Activated CD8-positive, alpha-beta memory T cell treated with anti-CD3 and anti-CD28 coated beads, Interleukin-2, amount 50 U/mL, for 1 hour (primary cell): Measurements from ENCODE around the gene PABPC1L2B.
"Not testable (repeated sequence)": the region's sequence is repeated elsewhere in the genome, so short reads cannot be mapped to it uniquely, and the experiment has no call there.

ENCODE experiments used
- DNase-seq: peaks from one replicate; pipeline ENCODE4 v3.0.0-alpha.2; 2020; ENCODE audit errors: extremely low read depth

Gene PABPC1L2B

DNA sequence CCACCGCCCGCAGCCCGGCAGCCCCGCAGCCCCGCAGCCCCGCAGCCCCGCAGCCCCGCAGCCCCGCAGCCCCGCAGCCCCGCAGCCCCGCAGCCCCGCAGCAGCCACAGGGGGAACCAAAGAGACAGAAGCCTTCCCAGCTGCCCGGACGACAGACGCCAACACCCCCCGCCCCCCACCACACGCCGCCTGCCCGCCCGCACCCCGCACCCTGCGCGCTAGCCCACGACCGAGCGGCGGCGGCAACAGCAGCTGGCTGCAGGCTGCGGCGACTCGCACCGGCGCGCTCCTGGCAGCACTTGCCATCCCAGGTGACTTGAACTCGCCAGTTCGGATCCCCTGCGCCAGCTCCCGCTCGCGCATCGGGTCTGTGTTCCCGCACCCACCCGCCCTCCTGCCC, at the start of gene PABPC1L2B:
TSS of gene PABPC1L2B (plus strand) at position 207 of the 400 bp plus-strand sequence. CDS start 704 bp downstream, outside the sequence.
- not testable (repeated sequence) for DNase-seq

DNA sequence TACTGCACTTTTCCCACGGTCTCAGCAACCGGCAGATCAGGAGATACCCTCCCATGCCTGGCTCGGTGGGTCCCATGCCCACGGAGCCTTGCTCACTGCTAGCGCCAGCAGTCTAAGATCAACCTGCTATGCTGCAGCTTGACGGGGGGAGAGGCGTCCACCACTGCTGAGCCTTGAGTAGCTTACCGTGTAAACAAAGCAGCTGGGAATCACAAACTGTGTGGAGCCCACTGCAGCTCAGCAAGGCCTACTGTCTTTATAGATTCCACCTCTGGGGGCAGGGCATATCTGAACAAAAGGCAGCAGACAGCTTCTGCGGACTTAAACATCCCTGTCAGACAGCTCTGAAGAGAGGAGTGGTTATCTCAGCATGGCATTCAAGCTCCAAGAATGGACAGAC, 42.8 kb upstream of the PABPC1L2B start:
- DNase-seq: not testable (repeated sequence)

DNA sequence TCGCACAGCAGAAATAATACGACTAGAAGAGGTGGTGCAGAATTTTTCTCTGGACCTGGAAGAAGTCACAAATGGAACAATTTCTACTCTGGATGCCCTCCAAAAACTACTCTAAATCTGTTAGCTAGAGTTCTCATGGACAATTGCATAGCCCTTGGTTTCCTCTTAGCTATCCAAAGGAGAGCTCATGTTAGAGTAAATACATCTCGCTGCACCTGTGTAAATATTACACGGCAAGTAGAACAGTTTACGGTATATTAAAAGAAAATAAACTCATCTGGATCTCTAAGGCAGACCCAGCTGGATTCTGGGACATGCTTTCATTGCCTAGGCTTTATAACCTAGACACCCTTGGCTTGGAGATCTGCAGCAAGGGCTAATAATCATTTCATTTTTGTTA, 30.9 kb upstream of the PABPC1L2B start:
- DNase-seq: not testable (repeated sequence)

DNA sequence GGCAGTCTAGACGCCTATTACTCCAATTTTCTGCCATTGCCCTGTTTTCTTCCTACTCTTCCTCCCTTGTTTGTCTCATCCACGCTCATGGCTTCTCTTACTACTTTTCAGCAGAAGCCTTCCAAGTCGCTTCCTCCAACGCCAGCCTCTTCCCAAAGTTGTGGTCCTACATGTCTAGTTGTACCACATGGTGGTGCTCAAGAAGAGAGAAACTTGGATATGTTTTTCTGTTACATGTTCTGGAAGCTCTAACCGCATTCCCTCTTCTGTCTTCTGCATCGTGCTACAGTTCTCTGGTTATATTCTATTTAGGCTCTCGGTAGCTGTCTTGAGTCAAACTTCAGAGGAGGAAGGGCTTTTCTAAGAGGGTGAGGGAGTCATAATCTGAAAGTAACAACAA, 27.9 kb upstream of the PABPC1L2B start:
- not testable (repeated sequence) for DNase-seq

DNA sequence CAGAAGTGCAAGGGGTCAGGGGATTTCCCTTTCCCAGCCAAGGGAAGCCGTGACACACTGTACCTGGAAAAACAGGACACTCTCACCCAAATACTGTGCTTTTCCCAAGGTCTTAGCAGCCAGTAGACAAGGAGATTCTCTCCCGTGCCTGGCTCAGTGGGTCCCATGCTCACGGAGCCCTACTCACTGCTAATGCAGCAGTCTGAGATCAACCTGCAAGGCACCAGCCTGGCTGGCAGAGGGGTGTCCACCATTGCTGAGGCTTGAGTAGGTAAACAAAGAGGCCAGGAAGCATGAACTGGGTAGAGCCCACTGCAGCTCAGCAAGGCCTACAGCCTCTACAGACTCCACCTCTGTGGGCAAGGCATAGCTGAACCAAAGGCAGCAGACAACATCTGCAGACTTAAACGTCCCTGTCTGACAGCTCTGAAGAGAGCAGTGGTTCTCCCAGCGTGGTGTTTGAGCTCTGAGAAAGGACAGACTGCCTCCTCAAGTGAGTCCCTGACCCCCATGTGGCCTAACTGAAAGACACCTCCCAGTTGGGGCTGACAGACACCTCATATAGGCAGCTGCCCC, 21.8 kb upstream of the PABPC1L2B start:
- not testable (repeated sequence) for DNase-seq

DNA sequence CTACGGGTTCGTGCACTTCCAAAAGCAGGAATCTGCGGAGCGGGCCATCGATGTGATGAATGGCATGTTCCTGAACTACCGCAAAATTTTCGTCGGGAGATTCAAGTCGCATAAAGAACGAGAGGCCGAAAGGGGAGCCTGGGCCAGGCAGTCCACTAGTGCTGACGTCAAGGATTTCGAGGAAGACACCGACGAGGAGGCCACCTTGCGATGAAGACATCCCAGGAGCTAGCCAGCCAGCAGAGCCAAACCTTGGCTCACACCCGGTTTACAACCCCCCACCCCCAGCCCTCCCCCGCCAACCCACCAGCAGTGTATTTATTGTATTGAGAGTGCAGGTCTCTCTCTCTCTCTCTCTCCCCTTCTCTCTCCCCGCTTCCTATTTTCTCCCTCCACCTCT, 1.3 kb downstream of the PABPC1L2B start:
- not testable (repeated sequence) for DNase-seq

DNA sequence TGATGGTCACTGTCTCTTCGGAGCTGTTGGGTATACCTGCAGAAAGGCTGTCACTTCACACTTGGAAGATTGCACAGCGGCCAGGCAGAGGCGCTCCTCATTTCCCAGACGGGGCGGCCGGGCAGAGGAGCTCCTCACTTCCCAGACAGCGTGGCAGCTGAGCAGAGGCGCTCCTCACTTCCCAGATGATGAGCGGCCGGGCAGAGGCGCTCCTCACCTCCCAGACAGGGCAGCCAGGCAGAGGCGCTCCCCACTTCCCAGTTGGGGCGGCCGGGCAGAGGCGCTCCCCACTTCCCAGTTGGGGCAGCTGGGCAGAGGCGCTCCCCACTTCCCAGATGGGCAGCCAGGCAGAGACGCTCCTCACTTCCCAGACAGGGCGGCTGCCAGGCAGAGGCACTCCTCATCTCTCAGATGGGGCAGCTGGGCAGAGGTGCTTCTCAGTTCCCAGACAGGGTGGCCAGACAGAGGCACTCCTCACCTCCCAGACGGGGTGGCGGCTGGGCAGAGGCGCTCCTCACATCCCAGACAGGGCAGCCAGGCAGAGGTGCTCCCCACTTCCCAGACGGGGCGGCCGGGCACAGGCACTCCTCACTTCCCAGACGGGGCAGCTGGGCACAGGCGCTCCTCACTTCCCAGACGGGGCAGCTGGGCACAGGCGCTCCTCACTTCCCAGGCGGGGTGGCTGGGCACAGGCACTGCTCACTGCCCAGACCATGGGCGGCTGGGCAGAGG, 18.8 kb downstream of the PABPC1L2B start:
- DNase-seq: no peak

DNA sequence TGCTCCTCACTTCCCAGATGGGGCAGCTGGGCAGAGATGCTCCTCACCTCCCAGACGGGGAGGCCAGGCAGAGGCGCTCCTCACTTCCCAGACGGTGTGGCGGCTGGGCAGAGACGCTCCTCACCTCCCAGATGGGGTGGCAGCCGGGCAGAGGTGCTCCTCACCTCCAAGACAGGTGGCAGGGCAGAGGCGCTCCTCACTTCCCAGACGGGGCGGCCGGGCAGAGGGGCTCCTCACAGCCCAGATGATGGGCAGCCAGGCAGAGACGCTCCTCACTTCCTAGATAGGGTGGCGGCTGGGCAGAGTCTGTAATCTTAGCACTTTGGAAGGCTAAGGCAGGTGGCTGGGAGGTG, 19.3 kb downstream of the PABPC1L2B start:
- DNase-seq: not testable (repeated sequence)

DNA sequence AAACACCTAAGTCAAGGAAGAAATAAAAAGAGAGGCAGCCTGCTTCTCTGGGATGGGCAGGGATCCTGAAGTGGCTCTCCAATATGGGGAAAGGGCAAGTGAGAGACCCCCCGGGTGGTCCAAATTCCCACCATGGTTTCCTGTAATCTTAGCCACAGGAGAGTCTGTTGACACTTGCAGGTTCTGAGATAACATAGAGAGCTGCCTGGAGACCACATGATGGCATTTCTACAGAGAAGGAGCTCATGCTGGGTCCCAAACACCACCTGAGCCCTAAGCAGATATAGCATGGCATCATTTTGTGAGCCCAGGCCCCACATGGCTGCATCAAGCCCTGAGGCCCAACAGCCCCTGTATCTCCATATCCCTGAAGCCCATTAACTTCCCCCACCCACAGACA, 26.1 kb downstream of the PABPC1L2B start:
- no peak for DNase-seq
